ENCODE data around the gene SSX2IP.
"Not testable (repeated sequence)": the region's sequence is repeated elsewhere in the genome, so short reads cannot be mapped to it uniquely, and the experiment has no call there.

The SSX2IP gene, protein sequence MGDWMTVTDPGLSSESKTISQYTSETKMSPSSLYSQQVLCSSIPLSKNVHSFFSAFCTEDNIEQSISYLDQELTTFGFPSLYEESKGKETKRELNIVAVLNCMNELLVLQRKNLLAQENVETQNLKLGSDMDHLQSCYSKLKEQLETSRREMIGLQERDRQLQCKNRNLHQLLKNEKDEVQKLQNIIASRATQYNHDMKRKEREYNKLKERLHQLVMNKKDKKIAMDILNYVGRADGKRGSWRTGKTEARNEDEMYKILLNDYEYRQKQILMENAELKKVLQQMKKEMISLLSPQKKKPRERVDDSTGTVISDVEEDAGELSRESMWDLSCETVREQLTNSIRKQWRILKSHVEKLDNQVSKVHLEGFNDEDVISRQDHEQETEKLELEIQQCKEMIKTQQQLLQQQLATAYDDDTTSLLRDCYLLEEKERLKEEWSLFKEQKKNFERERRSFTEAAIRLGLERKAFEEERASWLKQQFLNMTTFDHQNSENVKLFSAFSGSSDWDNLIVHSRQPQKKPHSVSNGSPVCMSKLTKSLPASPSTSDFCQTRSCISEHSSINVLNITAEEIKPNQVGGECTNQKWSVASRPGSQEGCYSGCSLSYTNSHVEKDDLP

DNA sequence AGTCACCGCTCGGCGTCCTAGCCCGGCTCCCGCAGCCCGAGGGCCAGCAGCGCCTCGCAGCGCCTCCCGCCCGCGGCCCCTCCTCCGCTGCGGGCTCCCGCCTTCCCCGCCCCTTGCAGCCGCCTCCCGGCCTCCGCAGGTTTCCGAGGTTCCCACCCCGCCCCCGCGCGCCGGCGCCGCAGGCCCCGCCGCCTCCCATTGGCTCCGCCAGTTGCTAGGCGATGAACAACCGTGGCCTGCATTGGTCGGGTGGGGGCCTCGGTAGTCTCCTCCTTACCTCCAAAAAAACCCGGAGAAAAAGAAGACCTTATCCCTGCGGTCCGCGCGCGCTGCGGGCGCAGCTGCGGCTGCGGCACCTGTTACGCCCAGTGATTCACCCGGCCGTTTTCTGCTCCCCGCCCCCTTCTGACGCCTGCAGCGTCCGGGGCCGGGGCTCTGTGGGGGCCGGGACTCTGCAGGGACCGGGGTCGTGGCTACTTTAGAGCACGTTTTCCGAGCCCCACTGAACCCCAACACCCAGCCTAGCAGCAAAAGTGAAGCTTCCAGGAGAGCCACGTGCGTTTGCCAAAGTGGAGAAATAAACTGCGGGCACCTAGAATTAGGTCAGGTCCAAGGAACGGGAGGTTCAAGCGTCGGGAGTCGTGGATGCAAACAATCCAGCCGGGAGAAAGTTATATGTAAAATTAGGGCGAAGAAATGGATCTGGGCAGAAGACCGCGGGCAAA is at the start of gene SSX2IP:
Gene SSX2IP, minus strand, starts transcription at position 65 of the 725 bp plus-strand sequence. CDS start 19,242 bp downstream, outside the sequence.
- Histone ChIP-seq H3K9me3 (ENCODE audit: control insufficient read depth in 2 of 2, low read length in 2 of 2) (no peaks in the 10 kb centered on the region), H3K4me3 (ENCODE audit: low read length in 2 of 2) (peak within 1 kb of the TSS; percentile 83 to 87), H3K9ac (ENCODE audit: low read length in 2 of 2) (peak within 1 kb of the TSS; percentile 51 to 78), H3K27ac (ENCODE audit: low read length) (peak within 1 kb of the TSS; percentile 53), H3K27me3 (ENCODE audit: control insufficient read depth in 1 of 2, insufficient read depth in 2 of 2, low read length in 2 of 2) (no peaks in the 10 kb centered on the region), H3K36me3 (ENCODE audit: control insufficient read depth in 2 of 2, insufficient read depth in 2 of 2, low read length in 2 of 2) (no peaks in the 10 kb centered on the region), H3K4me1 (ENCODE audit: control insufficient read depth, insufficient read depth, low read length) (peaks cover 5% of the 10 kb centered on the region)

DNA sequence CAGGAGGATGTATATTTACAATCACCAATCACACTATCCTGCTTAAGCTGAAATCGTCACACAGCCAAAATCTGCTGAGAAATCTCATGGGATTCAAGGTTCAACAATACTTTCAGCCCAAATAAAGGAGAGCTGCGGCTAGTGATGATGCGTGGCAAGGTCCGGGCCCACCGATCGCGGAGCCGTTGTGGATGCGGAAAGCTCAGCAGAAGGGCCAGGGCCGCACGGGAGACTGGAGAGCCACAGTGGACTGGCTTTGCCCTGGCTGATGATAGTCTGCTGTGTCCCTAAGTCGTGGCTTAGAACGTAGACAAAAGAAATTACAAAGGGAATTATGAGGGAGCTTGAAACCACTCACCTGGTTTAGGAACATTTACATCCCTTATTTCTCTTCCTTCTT is 48.0 kb upstream of the SSX2IP start:
- H3K9ac ChIP-seq (ENCODE audit: low read length in 2 of 2), result no peak overlapping the region
- no peak overlapping the region for H3K27ac ChIP-seq (ENCODE audit: low read length)

DNA sequence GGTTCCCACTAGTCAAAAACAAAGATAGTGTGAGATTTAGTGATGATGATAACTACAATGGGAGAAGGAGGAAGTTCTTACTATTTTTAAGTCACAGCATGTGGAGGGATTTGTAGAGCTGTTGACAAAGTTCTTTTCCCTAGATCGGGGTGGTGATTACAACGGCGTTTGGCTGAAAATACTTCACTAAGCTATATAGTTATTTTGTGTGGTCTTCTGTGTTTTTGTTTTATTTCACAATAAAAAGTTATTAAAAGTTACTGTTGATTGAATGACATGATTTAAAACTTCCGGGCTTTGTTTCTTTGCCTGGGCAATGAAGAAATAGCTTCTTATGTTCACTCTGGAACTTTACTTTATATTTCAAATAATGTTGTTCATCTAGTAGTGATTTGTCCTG is 47.3 kb upstream of the SSX2IP start:
- Histone ChIP-seq H3K9ac (ENCODE audit: low read length in 2 of 2) (no peak overlapping the region), H3K4me3 (ENCODE audit: low read length in 2 of 2) (no peak overlapping the region), H3K4me1 (ENCODE audit: control insufficient read depth, insufficient read depth, low read length) (no peaks in the 10 kb centered on the region), H3K36me3 (ENCODE audit: control insufficient read depth in 2 of 2, insufficient read depth in 2 of 2, low read length in 2 of 2) (no peaks in the 10 kb centered on the region), H3K9me3 (ENCODE audit: control insufficient read depth in 2 of 2, low read length in 2 of 2) (no peaks in the 10 kb centered on the region), H3K27me3 (ENCODE audit: control insufficient read depth in 1 of 2, insufficient read depth in 2 of 2, low read length in 2 of 2) (no peaks in the 10 kb centered on the region), H3K27ac (ENCODE audit: low read length) (no peak overlapping the region)

More for the DNA sequence above, 48.0 kb upstream of the SSX2IP start:
- no peaks in the 10 kb centered on the region for H3K9me3 ChIP-seq (ENCODE audit: control insufficient read depth in 2 of 2, low read length in 2 of 2)
- no peaks in the 10 kb centered on the region for H3K27me3 ChIP-seq (ENCODE audit: control insufficient read depth in 1 of 2, insufficient read depth in 2 of 2, low read length in 2 of 2)
- no peaks in the 10 kb centered on the region for H3K4me1 ChIP-seq (ENCODE audit: control insufficient read depth, insufficient read depth, low read length)
- no peaks in the 10 kb centered on the region for H3K36me3 ChIP-seq (ENCODE audit: control insufficient read depth in 2 of 2, insufficient read depth in 2 of 2, low read length in 2 of 2)
- H3K4me3 ChIP-seq (ENCODE audit: low read length in 2 of 2), result no peak overlapping the region

DNA sequence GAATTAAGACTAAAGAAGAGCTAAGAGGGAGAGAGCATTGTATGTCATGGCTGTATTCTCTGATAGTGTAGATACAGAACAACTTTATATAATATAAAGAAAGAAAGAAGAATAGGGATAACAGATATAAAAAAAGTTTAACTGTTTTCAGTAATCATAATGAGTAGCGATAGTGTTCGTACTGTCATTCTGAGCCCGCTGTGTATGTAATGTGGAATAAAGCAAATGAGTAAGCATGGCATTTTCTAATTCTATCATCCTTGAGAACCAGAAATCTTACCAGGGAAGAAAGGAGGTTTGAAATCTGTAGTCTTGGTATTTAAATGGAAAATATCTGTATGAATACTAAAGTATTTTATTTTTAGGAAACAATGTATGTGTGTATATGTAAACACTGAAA is 46.7 kb upstream of the SSX2IP start:
- no peak overlapping the region for H3K9ac ChIP-seq (ENCODE audit: low read length in 2 of 2)
- H3K36me3 ChIP-seq (ENCODE audit: control insufficient read depth in 2 of 2, insufficient read depth in 2 of 2, low read length in 2 of 2), result no peaks in the 10 kb centered on the region
- H3K9me3 ChIP-seq (ENCODE audit: control insufficient read depth in 2 of 2, low read length in 2 of 2), result no peaks in the 10 kb centered on the region
- no peak overlapping the region for H3K4me3 ChIP-seq (ENCODE audit: low read length in 2 of 2)
- no peak overlapping the region for H3K27ac ChIP-seq (ENCODE audit: low read length)
- H3K4me1 ChIP-seq (ENCODE audit: control insufficient read depth, insufficient read depth, low read length), result no peaks in the 10 kb centered on the region
- no peaks in the 10 kb centered on the region for H3K27me3 ChIP-seq (ENCODE audit: control insufficient read depth in 1 of 2, insufficient read depth in 2 of 2, low read length in 2 of 2)

DNA sequence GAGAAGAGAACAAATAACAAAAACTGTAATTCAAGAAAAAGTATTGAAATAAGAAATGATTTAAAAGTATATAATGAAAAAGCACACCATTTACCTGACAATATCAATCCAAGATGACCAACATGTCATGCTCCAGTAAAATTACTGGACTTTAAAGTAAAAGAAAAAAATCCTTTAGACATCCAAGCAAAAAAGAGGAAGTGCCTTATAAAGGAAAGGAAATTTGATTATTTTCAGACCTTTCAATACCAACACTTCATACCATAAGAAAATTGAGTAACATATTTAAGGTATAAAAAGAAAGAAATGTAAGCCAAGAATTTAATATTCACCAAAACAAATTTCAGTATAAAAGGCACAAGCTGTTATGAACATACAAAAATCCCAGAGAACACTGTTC is 46.2 kb upstream of the SSX2IP start:
- H3K36me3 ChIP-seq (ENCODE audit: control insufficient read depth in 2 of 2, insufficient read depth in 2 of 2, low read length in 2 of 2), result no peaks in the 10 kb centered on the region
- H3K9me3 ChIP-seq (ENCODE audit: control insufficient read depth in 2 of 2, low read length in 2 of 2), result no peaks in the 10 kb centered on the region
- H3K9ac ChIP-seq (ENCODE audit: low read length in 2 of 2), result no peak overlapping the region
- H3K4me1 ChIP-seq (ENCODE audit: control insufficient read depth, insufficient read depth, low read length), result no peaks in the 10 kb centered on the region
- H3K27me3 ChIP-seq (ENCODE audit: control insufficient read depth in 1 of 2, insufficient read depth in 2 of 2, low read length in 2 of 2), result no peaks in the 10 kb centered on the region
- no peak overlapping the region for H3K27ac ChIP-seq (ENCODE audit: low read length)
- H3K4me3 ChIP-seq (ENCODE audit: low read length in 2 of 2), result no peak overlapping the region

DNA sequence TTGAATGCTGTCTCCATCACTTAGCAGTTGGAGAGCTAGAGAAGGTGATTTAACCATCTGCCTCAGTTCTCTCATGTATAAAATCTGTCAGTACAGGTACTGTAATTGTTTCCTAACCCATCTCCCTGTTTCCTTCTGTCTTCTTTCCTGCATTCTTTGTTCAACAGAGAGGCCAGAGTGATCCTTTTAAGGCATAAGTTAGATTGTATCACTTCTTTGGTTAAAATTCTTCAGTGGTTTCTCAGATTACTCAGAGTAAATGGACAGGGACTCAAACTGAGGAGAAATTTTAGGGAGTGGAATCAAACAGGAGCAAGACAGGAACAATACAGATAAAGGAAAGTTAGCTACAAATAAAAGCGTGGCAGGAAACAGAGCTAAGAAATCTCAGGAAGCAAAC is 45.2 kb upstream of the SSX2IP start:
- Histone ChIP-seq H3K27ac (ENCODE audit: low read length) (no peak overlapping the region), H3K36me3 (ENCODE audit: control insufficient read depth in 2 of 2, insufficient read depth in 2 of 2, low read length in 2 of 2) (no peaks in the 10 kb centered on the region), H3K27me3 (ENCODE audit: control insufficient read depth in 1 of 2, insufficient read depth in 2 of 2, low read length in 2 of 2) (no peaks in the 10 kb centered on the region), H3K9ac (ENCODE audit: low read length in 2 of 2) (no peak overlapping the region), H3K9me3 (ENCODE audit: control insufficient read depth in 2 of 2, low read length in 2 of 2) (no peaks in the 10 kb centered on the region), H3K4me3 (ENCODE audit: low read length in 2 of 2) (no peak overlapping the region), H3K4me1 (ENCODE audit: control insufficient read depth, insufficient read depth, low read length) (no peaks in the 10 kb centered on the region)

DNA sequence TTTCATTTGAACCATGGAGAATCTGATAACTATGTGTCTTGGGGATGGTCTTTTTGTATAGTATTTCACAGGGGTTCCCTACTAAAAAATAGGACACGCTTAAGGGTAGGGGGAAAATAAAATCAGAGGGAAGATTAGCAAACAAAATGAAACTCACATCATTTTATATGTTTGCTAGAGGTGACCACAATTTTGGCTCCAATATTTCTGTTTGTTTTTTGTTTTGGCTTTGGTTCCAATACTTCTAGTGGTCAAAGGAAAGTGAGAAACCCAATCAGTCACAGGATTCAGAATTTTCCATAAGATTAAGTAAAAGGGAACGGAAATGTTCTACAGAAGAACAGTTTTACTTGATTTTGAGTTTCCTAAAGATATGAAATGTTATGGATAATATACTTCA is 42.3 kb upstream of the SSX2IP start:
- H3K27ac ChIP-seq (ENCODE audit: low read length), result no peak overlapping the region
- H3K9ac ChIP-seq (ENCODE audit: low read length in 2 of 2), result no peak overlapping the region
- no peaks in the 10 kb centered on the region for H3K9me3 ChIP-seq (ENCODE audit: control insufficient read depth in 2 of 2, low read length in 2 of 2)
- no peaks in the 10 kb centered on the region for H3K27me3 ChIP-seq (ENCODE audit: control insufficient read depth in 1 of 2, insufficient read depth in 2 of 2, low read length in 2 of 2)
- H3K4me3 ChIP-seq (ENCODE audit: low read length in 2 of 2), result no peak overlapping the region
- H3K36me3 ChIP-seq (ENCODE audit: control insufficient read depth in 2 of 2, insufficient read depth in 2 of 2, low read length in 2 of 2), result no peaks in the 10 kb centered on the region
- H3K4me1 ChIP-seq (ENCODE audit: control insufficient read depth, insufficient read depth, low read length), result no peaks in the 10 kb centered on the region

DNA sequence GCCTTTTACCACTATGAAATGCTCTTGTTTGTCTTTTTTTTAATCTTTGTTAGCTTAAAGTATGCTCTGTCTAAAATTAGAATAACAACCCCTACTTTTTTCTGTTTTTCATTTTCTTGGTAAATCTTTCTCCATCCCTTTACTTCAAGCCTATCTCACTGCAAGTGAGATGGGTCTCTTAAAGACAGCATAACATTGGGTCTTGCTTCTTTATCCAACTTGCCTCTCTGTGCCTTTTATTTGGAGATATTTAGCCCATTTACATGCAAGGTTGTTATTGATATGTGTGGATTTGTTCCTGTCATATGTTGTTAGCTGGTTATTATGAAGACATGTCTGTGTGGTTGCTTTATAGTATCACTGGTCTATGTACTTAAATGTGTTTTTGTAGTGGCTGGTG is 41.3 kb upstream of the SSX2IP start:
- Histone ChIP-seq H3K9me3 (ENCODE audit: control insufficient read depth in 2 of 2, low read length in 2 of 2) (no peaks in the 10 kb centered on the region), H3K4me3 (ENCODE audit: low read length in 2 of 2) (no peak overlapping the region), H3K36me3 (ENCODE audit: control insufficient read depth in 2 of 2, insufficient read depth in 2 of 2, low read length in 2 of 2) (no peaks in the 10 kb centered on the region), H3K27me3 (ENCODE audit: control insufficient read depth in 1 of 2, insufficient read depth in 2 of 2, low read length in 2 of 2) (no peaks in the 10 kb centered on the region), H3K4me1 (ENCODE audit: control insufficient read depth, insufficient read depth, low read length) (no peaks in the 10 kb centered on the region), H3K9ac (ENCODE audit: low read length in 2 of 2) (no peak overlapping the region), H3K27ac (ENCODE audit: low read length) (no peak overlapping the region)

DNA sequence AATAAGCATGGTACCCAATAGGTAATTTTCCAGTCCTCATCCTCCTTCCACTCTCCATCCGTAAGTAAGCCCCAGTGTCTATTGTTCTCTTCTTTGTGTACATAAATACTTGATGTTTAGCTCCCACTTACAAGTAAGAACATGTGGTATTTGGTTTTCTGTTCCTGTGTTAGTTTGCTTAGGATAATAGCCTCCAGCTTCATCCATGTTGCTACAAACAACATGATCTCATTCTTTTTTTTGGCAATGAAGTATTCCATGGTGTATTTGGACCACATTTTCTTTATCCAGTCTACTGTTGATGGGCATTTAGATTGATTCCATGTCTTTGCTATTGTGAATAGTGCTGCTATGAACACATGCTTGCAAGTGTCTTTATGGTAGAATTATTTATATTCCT is 37.5 kb upstream of the SSX2IP start:
- H3K27ac ChIP-seq (ENCODE audit: low read length); H3K9ac ChIP-seq (ENCODE audit: low read length in 2 of 2); H3K27me3 ChIP-seq (ENCODE audit: control insufficient read depth in 1 of 2, insufficient read depth in 2 of 2, low read length in 2 of 2); H3K4me3 ChIP-seq (ENCODE audit: low read length in 2 of 2); H3K9me3 ChIP-seq (ENCODE audit: control insufficient read depth in 2 of 2, low read length in 2 of 2); H3K4me1 ChIP-seq (ENCODE audit: control insufficient read depth, insufficient read depth, low read length); H3K36me3 ChIP-seq (ENCODE audit: control insufficient read depth in 2 of 2, insufficient read depth in 2 of 2, low read length in 2 of 2): not testable (repeated sequence)

DNA sequence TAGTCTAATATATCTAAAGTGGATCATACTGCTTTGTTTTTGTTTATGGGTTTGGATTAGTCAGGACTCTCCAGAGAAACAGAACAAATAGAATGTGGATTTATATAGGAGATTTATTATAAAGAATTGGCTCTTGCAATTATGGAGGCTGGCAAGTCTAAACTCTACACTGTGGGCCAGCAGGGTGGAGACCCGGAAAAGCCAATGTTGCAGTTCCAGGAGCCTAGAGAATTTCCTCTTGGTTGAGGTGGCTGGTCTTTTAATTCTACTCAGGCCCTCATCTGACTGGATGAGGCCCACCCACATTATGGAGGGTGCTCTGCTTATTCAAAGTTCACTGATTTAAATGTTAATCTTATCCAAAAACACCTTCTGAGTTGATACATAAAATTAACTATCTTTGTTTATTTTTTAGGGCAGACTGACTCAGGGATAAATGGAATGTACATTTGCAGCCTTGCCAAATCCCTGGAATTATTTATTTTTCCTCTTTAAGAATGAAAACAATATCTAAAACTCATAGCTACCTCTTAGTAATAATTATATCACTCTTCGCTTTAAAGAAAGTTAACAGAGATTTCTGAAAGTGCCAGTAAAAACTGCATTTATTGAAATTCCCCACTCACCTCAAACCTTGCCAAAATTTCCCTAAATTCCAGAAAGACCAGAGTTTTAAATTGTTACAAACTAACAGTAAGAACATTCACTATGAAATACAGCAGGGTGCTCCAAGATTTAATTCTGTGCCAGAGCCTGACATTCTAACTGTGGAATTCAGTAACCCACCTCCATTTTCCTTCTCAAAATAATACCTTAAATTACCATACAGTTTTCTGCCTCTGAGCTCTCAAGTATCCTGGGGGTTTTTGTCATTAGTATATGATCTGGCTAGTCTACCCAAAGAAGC is 36.6 kb upstream of the SSX2IP start:
- H3K36me3 ChIP-seq (ENCODE audit: control insufficient read depth in 2 of 2, insufficient read depth in 2 of 2, low read length in 2 of 2), result no peaks in the 10 kb centered on the region
- H3K27me3 ChIP-seq (ENCODE audit: control insufficient read depth in 1 of 2, insufficient read depth in 2 of 2, low read length in 2 of 2), result no peaks in the 10 kb centered on the region
- no peak overlapping the region for H3K4me3 ChIP-seq (ENCODE audit: low read length in 2 of 2)
- no peaks in the 10 kb centered on the region for H3K4me1 ChIP-seq (ENCODE audit: control insufficient read depth, insufficient read depth, low read length)
- no peak overlapping the region for H3K27ac ChIP-seq (ENCODE audit: low read length)
- no peak overlapping the region for H3K9ac ChIP-seq (ENCODE audit: low read length in 2 of 2)
- no peaks in the 10 kb centered on the region for H3K9me3 ChIP-seq (ENCODE audit: control insufficient read depth in 2 of 2, low read length in 2 of 2)

All from stomach smooth muscle (tissue), 2 donors.